GM12874 (cell line): ENCODE results near the gene NOC2L.

Experiments
- CTCF ChIP-seq: IDR thresholded peaks from 2 replicates; pipeline ENCODE4 v1.5.1; 2011; ENCODE audit warnings: low read depth, mild to moderate bottlenecking, control low read depth, low read length, moderate library complexity; ENCODE audit not compliant: insufficient read depth

NOC2L gene

GRCh38 chr1:912740-913301 lies 46.2 kb downstream of the NOC2L start:
- TF ChIP-seq CTCF, result 0 out of 2 replicates have a peak, but pooled peaks have one; percentile 18

GRCh38 chr1:911875-912739 lies 46.9 kb downstream of the NOC2L start:
- TF ChIP-seq CTCF, result no peak

- no peak for TF ChIP-seq CTCF
These were observed 48.0 kb downstream of the NOC2L start for GRCh38 chr1:910881-911721.

- no peak for TF ChIP-seq CTCF
These were observed 48.7 kb downstream of the NOC2L start for GRCh38 chr1:910311-910880.

GRCh38 chr1:909861-910310 lies 49.2 kb downstream of the NOC2L start:
- no peak for TF ChIP-seq CTCF

- TF ChIP-seq CTCF, result no peak
These were observed 50.4 kb downstream of the NOC2L start for GRCh38 chr1:908661-909060.
